GM21423 (cell line): ENCODE results near the gene GARS1.
"Not testable (repeated sequence)": the region's sequence is repeated elsewhere in the genome, so short reads cannot be mapped to it uniquely, and the experiment has no call there.

Experiments
- ATAC-seq: cut with Tn5 transposase; IDR thresholded peaks from one replicate; pipeline ENCODE4 v1.9.1; 2021; ENCODE audit warnings: mild to moderate bottlenecking, moderate library complexity; ENCODE audit not compliant: unreplicated experiment

GARS1 gene

GRCh38 chr7:30618961-30619360 is 24.3 kb downstream of the GARS1 start:
- no peak for ATAC-seq

- no peak for ATAC-seq
These were observed 30.6 kb downstream of the GARS1 start for GRCh38 chr7:30625283-30625682.

- no peak for ATAC-seq
These were observed 32.3 kb downstream of the GARS1 start for GRCh38 chr7:30627026-30627425.

GRCh38 chr7:30630986-30631385 is 36.3 kb downstream of the GARS1 start:
- no peak for ATAC-seq

GRCh38 chr7:30633223-30633622 is 38.5 kb downstream of the GARS1 start:
- ATAC-seq: no peak

GRCh38 chr7:30634193-30634626 is 39.5 kb downstream of the GARS1 start:
- no peak for ATAC-seq

GRCh38 chr7:30634634-30635201 is 40.0 kb downstream of the GARS1 start:
- ATAC-seq: no peak

GRCh38 chr7:30635798-30636197 is 41.1 kb downstream of the GARS1 start:
- ATAC-seq: no peak

GRCh38 chr7:30642322-30642721 is 47.6 kb downstream of the GARS1 start:
- ATAC-seq: not testable (repeated sequence)

- no peak for ATAC-seq
These were observed 48.1 kb downstream of the GARS1 start for GRCh38 chr7:30642789-30643188.

GRCh38 chr7:30644286-30644955 is 49.7 kb downstream of the GARS1 start:
- no peak for ATAC-seq

GRCh38 chr7:30645661-30646060 is 51.0 kb downstream of the GARS1 start:
- ATAC-seq: no peak

GRCh38 chr7:30646154-30646553 is 51.5 kb downstream of the GARS1 start:
- ATAC-seq: no peak

GRCh38 chr7:30647589-30648364 is 53.1 kb downstream of the GARS1 start:
- ATAC-seq: no peak

- ATAC-seq: no peak
These were observed 54.3 kb downstream of the GARS1 start for GRCh38 chr7:30648744-30649540.

GRCh38 chr7:30649717-30650420 is 55.2 kb downstream of the GARS1 start:
- no peak for ATAC-seq

- no peak for ATAC-seq
These were observed 55.7 kb downstream of the GARS1 start for GRCh38 chr7:30650421-30650808.

GRCh38 chr7:30652132-30652531 is 57.5 kb downstream of the GARS1 start:
- ATAC-seq: no peak

GRCh38 chr7:30652698-30653641 is 58.3 kb downstream of the GARS1 start:
- ATAC-seq: no peak
